Skin of body (tissue), 2 donors: Measurements from ENCODE around the gene HINFP. TPM values are rescaled to one million over a fixed set of nuclear protein-coding genes. Genes with fewer than 3 reads are reported as not detected.
"Not testable (repeated sequence)": the region's sequence is repeated elsewhere in the genome, so short reads cannot be mapped to it uniquely, and the experiment has no call there.

Source experiments
- DNase-seq: peaks from one replicate; lab custom pipeline; 2025; lab: John Stamatoyannopoulos, UW
- total RNA-seq: library from RNA; depleted of rRNA; stranded (reverse); fragments of >200 nt; gene quantifications from one replicate; pipeline ENCODE4 v1.2.3, GENCODE V29; 2014

Gene HINFP
- total RNA-seq, 1 donor from 2014 or later = 14.3 TPM

DNA sequence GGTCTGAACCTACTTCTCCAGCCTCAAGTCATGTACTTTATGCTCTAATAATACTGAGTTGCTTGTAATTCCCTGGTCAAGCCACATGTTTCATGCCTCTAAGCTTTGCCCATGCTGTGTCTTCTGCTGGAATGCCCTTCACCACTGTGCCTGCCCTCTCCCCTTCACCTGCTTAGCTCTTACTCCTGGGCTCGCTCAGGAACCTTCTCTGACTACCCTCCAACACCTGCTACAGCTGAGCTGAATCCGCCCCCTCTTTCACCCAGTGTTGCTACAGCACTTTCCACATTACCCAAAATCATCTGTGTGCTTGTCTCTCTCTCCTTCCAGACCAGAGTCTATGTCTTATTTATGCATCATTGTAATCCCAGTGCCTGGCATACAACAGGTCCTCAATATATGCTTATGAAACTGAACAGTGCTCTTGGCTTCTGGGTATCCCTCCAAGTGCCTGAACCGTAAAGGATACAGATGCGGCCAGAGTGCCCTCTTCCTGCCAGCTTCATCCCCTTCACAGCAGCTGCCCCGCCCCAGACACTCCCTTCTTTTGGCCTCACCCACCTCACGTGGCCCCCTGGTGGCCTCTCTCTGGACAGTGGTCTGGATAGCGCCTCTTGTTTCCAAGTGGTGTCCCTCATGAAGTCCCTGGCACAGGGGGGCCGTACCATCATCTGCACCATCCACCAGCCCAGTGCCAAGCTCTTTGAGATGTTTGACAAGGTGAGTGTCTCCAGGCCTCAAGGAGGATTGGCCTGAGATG lies 34.5 kb downstream of the HINFP start:
- no peak for DNase-seq

DNA sequence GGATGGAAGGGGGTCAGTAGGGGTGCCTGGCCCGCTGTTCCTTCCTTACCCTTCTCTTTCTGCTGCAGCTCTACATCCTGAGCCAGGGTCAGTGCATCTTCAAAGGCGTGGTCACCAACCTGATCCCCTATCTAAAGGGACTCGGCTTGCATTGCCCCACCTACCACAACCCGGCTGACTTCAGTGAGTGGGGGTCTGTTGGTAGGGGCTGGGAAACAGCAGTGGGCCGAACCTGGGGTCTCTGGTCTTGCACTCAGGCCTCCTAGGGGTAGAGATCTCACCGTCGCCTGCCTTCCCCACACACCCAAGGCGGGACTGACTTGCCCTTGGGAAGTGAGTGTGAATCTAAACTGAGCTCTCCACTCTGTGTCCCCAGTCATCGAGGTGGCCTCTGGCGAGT lies 35.1 kb downstream of the HINFP start:
- no peak for DNase-seq

DNA sequence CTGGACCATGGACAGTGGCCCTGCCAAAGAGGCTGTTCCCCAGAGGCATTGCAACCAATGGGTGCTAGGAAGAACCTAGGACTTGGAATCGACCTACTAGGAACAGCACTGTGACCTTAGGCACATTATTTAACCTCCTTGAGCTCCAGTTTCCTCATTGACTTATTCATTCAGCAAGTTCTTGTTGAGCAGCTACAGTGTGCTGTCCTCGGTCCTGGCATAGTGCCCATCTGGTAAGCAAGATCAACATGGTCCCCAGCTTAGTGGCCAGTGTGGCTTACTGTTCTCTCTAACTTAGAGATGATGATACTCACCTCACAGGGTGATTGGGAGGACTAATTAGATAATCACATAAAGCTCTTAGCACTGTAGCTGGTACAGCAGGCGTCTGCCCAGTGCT lies 35.7 kb downstream of the HINFP start:
- no peak for DNase-seq

DNA sequence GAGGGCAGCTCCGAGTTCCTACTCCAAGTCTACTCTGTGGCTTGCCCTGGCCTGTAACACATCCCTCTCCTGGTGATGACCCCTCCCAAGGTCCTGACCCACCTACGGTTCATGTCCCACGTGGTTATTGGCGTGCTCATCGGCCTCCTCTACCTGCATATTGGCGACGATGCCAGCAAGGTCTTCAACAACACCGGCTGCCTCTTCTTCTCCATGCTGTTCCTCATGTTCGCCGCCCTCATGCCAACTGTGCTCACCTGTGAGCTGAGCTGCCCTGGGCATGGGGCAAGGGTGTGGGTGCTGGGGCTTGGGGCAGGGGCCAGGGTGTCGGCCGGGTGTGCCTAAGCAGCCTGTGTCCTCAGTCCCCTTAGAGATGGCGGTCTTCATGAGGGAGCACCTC lies 37.1 kb downstream of the HINFP start:
- DNase-seq = no peak

DNA sequence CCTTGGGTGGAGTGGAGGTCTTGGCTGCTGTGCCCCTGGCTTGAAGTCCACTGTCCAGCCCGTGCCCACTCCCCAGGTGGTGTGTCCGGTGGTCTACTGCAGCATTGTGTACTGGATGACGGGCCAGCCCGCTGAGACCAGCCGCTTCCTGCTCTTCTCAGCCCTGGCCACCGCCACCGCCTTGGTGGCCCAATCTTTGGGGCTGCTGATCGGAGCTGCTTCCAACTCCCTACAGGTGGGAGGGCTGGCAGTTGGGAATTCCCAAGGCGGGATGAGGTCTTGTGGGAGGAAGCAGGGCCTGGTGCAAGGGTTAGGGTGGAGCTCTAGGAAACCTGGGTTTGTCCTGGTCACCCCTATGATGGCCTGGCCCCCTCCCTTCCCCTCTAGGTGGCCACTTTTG lies 38.8 kb downstream of the HINFP start:
- no peak for DNase-seq

DNA sequence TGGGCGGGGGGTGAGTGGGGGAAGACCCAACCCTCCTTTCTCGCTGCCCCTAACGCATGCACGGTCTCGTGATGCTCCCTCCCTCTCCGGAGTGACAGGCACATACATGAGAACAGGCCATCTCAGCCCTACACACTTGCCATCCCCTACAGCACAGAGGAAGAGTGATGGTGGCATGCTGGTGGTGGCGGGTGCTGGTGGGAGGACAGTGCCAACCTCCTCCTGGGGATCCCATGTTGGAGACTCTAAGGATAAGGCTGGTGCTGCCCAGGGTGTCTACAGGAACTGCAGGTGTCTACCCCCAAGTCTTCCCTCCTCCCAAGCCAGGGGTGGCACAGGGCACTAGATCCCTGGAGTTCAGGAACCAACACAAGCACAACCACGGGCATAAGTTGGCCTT lies 40.5 kb downstream of the HINFP start:
- no peak for DNase-seq

DNA sequence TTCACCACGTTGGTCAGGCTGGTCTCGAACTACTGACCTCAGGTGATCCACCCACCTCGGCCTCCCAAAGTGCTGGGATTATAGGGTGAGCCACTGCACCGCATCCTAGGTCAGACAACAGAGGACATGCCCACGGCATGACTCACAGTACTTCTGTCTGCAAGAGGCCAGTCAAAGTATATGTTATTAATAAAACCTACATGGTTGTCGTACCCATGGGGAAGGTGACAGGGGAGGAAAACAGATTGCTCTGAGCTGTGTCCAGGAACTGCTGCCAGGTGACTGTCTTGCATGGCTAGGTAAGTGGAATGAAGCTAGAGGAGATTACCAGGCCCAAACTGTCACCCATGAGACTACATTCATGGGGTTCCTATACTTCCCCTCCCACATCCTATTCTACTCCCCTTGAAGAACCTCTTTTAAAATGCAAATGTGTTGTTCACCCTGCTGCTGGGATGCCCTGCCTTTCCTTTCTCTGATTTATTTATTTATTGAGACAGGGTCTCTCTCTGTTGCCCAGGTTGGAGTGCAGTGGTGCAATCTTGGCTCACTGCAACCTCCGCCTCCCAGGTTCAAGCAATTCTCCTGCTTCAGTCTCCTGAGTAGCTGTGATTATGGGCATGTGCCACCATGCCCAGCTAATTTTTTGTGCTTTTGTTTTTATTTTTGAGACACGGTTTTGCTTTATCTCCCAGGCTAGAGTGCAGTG lies 45.1 kb downstream of the HINFP start:
- DNase-seq = no peak

DNA sequence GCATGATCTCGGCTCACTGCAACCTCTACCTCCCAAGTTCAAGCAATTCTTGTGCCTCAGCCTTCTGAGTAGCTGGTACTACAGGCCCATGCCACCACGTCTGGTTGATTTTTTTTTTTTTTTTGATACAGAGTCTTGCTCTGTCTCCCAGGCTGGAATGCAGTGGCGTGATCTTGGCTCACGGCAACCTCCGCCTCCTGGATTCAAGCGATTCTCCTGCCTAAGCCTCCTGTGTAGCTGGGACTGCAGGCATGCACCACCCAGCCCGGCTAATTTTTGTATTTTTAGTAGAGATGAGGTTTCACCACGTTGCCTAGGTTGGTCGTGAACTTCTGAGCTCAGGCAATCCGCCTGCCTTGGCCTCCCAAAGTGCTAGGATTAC lies 45.7 kb downstream of the HINFP start:
- not testable (repeated sequence) for DNase-seq

DNA sequence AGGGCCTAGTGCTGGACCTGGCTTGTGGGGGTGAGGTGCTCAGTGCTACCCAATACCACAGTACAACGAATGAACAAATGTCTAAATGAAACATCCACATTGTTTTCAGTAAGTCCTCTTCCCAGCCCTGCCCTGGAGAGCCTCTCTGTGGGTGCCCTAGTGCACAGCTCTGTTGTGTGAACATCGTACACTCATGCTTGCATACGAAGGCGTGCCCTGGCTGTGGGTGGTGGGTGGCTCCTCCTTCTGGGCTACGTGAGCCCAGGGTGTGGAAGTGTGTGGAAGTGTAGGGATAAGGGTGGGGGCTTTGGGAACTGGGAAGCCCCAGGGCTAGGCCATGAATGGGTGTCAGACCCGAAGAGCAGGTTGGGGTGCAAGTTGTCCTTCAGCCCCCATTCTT lies 46.6 kb downstream of the HINFP start:
- DNase-seq = no peak

DNA sequence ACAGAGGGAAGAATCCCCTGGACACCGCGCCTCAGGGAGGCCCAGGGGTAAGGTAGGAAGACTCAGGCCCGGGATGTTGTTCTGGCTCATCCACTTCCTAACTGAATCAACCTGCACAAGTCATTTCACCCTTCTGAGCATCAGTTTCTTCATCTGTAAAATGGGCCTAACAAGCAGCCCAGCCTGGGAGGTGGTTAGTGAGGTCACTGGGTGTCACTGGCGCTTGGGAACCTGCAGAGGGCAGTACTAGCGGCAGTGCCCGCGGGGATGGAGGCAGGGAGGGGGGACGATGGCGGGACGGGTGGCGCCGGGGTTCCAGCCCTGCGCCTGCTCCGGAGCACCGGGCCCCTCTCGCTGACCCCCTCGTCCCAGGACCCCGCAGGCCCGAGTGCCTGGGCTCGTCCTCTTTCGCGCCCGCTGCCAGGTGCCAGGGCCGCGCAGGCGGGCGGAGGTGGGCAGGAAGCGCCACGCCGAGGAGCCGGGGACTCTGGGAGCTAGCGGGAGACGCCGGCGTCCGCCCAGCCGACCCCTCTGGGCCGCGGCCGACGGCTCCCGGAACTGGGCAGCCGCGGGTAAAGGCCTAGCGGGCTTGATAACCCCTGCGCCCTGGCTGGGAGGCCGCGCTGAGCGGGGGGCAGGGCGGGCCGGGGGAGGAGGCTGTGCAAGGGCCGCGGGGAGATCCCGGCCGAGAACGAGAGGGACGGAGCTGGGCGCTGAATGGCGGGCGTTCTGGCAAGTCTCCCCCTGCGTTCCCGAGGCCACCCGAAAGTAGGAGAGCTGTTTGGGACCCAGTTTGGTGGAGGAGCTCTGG lies 47.3 kb downstream of the HINFP start, which contains the start of gene NLRX1:
Gene NLRX1, plus strand, starts transcription at position 255 of the 811 bp plus-strand sequence. CDS start 2,679 bp downstream, outside the sequence.
- DNase-seq = peak; percentile 87

DNA sequence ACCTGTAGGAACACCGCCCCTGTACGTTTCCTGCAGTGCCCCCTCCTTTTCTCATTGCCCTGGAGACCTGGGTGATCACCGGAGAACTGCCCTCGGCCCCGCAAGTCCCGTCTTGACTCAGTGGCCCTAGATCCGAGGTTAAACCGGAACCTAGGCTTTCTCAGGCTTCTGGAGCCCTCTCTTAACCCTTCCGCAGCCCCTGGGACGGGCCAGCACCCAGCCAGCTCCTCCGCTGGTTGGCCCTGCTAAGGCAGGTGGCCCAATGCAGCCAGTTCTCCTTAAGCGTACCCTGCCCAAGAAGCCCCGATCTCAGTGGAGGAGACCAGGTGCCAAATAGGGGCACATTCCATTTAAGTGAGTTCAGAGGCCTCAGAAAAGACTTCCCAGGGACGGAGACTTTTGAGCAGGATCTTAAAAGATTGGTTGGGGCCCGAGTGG lies 47.9 kb downstream of the HINFP start:
- no peak for DNase-seq

DNA sequence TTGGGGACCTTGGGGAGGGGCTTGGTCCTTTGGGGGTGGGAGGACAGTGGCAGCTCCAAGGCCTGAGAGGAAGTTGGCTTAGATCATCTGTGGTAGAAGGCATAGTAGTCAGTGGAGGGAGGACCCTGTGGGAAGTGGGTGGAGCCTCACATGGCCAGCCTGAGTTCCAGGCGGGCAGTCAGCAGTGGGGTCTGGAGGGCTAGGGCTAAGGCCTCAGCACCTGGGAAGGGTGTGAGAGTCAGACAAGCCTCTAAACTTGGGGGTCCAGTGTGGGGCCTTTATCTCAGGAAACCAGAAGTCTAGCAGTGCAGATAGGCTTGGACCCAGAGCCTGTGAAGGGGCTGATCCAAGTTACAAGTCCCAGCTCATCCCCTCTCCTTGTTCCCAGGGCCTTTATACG lies 51.1 kb downstream of the HINFP start:
- no peak for DNase-seq

DNA sequence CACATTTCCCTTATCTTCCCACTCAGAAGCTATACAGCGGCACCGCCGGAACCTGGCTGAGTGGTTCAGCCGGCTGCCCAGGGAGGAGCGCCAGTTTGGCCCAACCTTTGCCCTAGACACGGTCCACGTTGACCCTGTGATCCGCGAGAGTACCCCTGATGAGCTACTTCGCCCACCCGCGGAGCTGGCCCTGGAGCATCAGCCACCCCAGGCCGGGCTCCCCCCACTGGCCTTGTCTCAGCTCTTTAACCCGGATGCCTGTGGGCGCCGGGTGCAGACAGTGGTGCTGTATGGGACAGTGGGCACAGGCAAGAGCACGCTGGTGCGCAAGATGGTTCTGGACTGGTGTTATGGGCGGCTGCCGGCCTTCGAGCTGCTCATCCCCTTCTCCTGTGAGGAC lies 52.1 kb downstream of the HINFP start:
- no peak for DNase-seq

DNA sequence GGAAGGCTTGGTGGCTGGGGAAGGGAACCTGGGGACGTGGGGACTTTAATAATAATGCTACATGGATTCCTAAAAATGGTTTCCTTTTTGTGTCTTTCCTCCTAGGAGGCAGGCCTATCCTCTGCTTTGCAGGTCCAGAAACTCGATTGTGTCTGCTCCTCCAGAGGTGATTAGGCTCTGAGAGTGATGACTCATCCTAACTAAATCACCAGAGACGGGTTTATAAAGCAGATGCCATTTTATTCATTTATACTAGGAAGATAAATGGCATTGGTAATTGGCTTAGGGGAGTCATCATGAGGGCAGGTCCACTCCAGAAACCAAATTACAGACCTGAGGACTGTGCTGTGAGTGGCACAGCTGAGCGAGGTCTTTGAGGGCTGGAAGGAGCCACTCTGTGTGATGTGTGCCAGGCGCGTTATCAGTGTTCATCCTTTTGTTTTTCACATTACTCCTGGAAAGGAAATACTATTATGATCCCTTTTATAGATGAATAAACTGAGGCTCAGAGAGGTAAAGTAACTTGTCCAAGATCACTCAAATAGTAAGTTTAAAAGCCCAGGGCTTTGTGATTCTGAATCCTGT lies 54.2 kb downstream of the HINFP start:
- DNase-seq = no peak

DNA sequence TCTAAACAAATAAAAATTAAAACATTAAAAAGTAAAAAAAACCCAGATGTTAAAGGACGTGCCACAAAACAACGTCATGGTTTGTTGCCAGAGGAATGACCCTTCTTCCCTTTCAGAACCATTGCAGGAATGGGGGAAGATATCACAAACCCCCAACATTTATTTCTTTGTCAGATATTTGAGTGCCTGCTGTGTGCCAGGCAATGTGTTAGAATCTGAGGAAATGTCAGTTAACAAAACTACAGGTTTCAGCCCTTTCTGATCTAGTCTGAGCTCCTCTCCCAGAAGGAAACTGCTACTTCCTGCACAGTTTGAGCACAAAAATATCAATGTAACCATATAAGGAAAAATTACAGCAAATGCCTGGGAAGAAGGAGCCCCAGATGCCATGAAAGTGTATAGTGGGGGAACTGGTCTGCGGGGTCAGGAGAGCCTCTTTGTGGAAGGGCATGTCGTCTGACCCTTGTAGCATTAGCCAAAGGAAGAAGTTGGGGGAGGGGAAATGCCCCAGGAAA lies 56.8 kb downstream of the HINFP start:
- DNase-seq = no peak

DNA sequence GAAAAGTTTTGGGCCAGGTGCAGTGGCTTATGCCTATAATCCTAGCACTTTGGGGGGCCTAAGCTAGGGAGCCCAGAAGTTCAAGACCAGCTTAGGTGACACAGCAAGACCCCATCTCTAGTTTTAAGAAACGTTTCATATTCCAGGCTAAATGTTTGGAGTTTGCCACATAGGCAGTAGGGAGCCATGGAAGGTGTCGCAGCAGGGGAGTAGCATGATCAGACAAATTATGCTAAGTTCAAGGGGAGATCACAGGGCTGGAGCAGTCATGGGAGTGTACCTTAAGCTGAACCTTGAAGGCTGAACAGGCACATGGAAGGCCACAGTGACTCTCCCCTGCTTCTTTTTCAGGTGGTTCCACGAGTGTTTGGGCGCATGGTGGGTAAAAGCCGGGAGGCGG lies 58.0 kb downstream of the HINFP start:
- DNase-seq = no peak

DNA sequence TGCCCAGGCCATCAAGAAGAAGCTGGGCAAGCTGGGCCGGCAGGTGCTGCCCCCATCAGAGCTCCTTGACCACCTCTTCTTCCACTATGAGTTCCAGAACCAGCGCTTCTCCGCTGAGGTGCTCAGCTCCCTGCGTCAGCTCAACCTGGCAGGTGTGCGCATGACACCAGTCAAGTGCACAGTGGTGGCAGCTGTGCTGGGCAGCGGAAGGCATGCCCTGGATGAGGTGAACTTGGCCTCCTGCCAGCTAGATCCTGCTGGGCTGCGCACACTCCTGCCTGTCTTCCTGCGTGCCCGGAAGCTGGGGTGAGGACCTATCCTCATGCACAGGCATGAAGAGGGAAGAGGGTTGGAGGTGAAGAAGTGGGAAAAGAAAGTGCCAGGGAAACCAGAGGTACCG lies 58.6 kb downstream of the HINFP start:
- DNase-seq = no peak

DNA sequence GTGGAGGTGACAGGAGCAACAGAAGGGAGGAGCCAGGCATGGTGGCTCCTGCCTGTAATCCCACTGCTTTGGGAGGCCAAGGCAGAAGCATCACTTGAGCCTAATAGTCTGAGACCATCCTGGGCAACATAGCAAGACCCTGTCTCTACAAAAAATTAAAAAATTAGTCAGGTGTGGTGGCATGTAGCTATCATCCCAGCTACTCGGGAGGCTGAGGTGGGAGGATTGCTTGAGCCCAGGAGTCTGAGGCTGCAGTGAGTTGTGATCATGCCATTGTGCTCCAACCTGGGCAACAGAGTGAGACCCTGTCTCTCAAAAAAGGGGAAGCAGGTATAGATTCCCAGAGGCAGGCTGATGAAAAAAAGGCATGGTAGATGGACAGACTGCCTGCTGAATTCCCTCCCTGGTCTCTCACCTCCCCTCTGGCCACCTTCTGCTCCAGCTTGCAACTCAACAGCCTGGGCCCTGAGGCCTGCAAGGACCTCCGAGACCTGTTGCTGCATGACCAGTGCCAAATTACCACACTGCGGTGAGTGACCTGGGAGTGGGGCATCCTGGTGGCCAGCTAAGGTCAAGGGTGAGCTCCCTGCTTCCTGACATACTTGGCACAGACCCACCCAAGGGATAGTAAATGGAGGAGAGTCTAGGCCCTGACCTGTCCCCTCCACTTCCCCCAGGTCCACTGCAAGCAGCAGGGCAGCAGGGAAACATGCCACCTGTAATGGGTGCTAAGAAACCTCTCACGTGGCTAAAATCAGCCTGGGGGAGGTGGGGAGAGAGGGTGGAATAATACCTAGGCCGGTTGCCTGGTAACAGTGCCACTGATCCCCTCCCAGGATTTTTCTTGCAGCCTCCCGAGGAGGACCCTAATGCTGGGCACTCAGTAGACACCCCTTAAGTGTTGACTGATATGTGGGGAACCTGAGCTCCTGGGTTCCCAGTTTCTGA lies 59.6 kb downstream of the HINFP start:
- no peak for DNase-seq

DNA sequence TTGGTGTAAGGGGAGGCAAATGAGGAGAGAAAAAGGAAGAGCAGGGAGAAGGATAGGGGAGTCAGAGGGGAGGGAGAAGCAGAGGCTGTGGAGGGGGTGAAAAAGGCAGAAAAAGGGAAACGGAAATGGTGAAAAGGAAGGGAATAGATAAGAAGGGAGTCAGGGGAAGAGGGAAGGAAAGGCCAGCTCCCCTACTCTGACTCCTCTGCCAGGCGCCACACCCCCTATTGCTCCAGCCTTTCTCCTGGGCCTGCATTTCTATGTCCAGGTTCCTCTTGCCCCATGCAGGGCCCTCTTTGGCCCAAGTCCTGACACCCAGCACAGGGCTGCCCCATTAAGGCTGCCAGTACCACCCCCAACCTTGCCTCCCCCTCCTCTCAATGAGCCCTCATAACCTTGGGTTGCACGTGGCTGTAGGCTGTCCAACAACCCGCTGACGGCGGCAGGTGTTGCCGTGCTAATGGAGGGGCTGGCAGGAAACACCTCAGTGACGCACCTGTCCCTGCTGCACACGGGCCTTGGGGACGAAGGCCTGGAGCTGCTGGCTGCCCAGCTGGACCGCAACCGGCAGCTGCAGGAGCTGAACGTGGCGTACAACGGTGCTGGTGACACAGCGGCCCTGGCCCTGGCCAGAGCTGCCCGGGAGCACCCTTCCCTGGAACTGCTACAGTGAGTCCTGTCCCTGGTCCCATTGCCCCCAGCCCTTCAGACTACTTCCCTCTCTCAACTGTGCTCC lies 60.5 kb downstream of the HINFP start:
- DNase-seq = no peak

DNA sequence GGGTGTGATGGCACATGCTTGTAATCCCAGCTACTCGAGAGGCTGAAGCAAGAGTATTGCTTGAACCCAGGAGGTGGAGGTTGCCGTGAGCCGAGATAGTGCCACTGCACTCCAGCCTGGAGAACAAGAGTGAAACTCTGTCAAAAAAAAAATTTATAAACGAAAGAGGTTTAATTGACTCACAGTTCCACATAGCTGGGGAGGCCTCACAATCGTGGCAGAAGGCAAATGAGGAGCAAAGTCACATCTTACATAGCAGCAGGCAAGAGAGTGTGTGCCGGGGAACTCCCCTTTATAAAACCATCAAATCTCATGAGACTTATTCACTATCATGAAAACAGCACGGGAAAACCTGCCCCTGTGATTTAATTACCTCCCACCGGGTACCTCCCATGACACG lies 63.0 kb downstream of the HINFP start:
- DNase-seq = not testable (repeated sequence)
